ENCODE data around the gene CAMK2D. TPM values are rescaled to one million over a fixed set of nuclear protein-coding genes. Genes with fewer than 3 reads are reported as not detected.

The CAMK2D gene
- total RNA-seq, 1 experiment from 2014 or later, result 15.4 TPM

- intact Hi-C loops (cut with micrococcal nuclease), result no loop called here
- Histone ChIP-seq H3K9ac (ENCODE audit: low read length) (no peak overlapping the region), H3F3A (ENCODE audit: low read length, unreplicated experiment) (no peaks in the 10 kb centered on the region), H3K4me1 (ENCODE audit: insufficient read depth, low read length) (no peaks in the 10 kb centered on the region), H2AFZ (ENCODE audit: low read length) (no peak overlapping the region), H3K9me2 (replicated peaks; ENCODE audit: low read length) (no peaks in the 10 kb centered on the region), H4K20me1 (ENCODE audit: low read length) (no peaks in the 10 kb centered on the region), H3K27ac (ENCODE audit: low read length) (no peak overlapping the region), H3K4me3 (ENCODE audit: low read length) (no peak overlapping the region), H3K27me3 (ENCODE audit: low read length) (no peaks in the 10 kb centered on the region), H3K36me3 (ENCODE audit: low read depth, low read length) (no peaks in the 10 kb centered on the region), H3K9me3 (ENCODE audit: low read length) (no peaks in the 10 kb centered on the region), H3K79me2 (ENCODE audit: low read length) (no peaks in the 10 kb centered on the region), H3K4me2 (ENCODE audit: low read length) (no peak overlapping the region)
- ATAC-seq, result no peak
- TF ChIP-seq EZH2phosphoT487 (IDR thresholded peaks at IDR 0.05; ENCODE audit: borderline replicate concordance, low read length), result no peak
- TF ChIP-seq, protein P1, sequence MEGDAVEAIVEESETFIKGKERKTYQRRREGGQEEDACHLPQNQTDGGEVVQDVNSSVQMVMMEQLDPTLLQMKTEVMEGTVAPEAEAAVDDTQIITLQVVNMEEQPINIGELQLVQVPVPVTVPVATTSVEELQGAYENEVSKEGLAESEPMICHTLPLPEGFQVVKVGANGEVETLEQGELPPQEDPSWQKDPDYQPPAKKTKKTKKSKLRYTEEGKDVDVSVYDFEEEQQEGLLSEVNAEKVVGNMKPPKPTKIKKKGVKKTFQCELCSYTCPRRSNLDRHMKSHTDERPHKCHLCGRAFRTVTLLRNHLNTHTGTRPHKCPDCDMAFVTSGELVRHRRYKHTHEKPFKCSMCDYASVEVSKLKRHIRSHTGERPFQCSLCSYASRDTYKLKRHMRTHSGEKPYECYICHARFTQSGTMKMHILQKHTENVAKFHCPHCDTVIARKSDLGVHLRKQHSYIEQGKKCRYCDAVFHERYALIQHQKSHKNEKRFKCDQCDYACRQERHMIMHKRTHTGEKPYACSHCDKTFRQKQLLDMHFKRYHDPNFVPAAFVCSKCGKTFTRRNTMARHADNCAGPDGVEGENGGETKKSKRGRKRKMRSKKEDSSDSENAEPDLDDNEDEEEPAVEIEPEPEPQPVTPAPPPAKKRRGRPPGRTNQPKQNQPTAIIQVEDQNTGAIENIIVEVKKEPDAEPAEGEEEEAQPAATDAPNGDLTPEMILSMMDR (conservative IDR thresholded peaks at IDR 0.05; ENCODE audit: low read depth, low read length), result no peak
- TF ChIP-seq EZH2 (IDR thresholded peaks at IDR 0.05; ENCODE audit: low read length, unreplicated experiment), result no peak
- BruUV-seq (replicated peaks), result no TSS peak
- ChIA-PET CTCF (no interaction called here), POLR2A (ENCODE audit: unreplicated experiment) (no interaction called here)
- no peak for DNase-seq
These were observed 18.9 kb downstream of the CAMK2D start for GRCh38 chr4:113742643-113743042.

- no peak overlapping the region for H2AFZ ChIP-seq (ENCODE audit: low read length)
- no peak overlapping the region for H3K4me3 ChIP-seq (ENCODE audit: low read length)
- H3K27ac ChIP-seq (ENCODE audit: low read length), result no peak overlapping the region
- no peak overlapping the region for H3K4me2 ChIP-seq (ENCODE audit: low read length)
- no peaks in the 10 kb centered on the region for H3K9me3 ChIP-seq (ENCODE audit: low read length)
- no peak overlapping the region for H3K9ac ChIP-seq (ENCODE audit: low read length)
- ChIA-PET CTCF (no interaction called here), POLR2A (ENCODE audit: unreplicated experiment) (no interaction called here)
- ATAC-seq (no peak), DNase-seq (no peak)
- no peaks in the 10 kb centered on the region for H3K4me1 ChIP-seq (ENCODE audit: insufficient read depth, low read length)
- H3K9me2 ChIP-seq (replicated peaks; ENCODE audit: low read length), result no peaks in the 10 kb centered on the region
- H3K79me2 ChIP-seq (ENCODE audit: low read length), result no peaks in the 10 kb centered on the region
- no peaks in the 10 kb centered on the region for H4K20me1 ChIP-seq (ENCODE audit: low read length)
- H3K27me3 ChIP-seq (ENCODE audit: low read length), result no peaks in the 10 kb centered on the region
- TF ChIP-seq EZH2phosphoT487 (IDR thresholded peaks at IDR 0.05; ENCODE audit: borderline replicate concordance, low read length) (no peak), EZH2 (IDR thresholded peaks at IDR 0.05; ENCODE audit: low read length, unreplicated experiment) (no peak)
- TF ChIP-seq, protein P1 (conservative IDR thresholded peaks at IDR 0.05; ENCODE audit: low read depth, low read length), result no peak
- intact Hi-C loops (cut with micrococcal nuclease), result no loop called here
- no peaks in the 10 kb centered on the region for H3F3A ChIP-seq (ENCODE audit: low read length, unreplicated experiment)
- H3K36me3 ChIP-seq (ENCODE audit: low read depth, low read length), result no peaks in the 10 kb centered on the region
- BruUV-seq (replicated peaks), result no TSS peak
These were observed 19.6 kb downstream of the CAMK2D start for GRCh38 chr4:113741956-113742355.

- H3K9ac ChIP-seq (ENCODE audit: low read length), result no peak overlapping the region
- intact Hi-C loops (cut with micrococcal nuclease), result no loop called here
- no peak overlapping the region for H3K4me3 ChIP-seq (ENCODE audit: low read length)
- ChIA-PET CTCF (no interaction called here), POLR2A (ENCODE audit: unreplicated experiment) (no interaction called here)
- H3K9me2 ChIP-seq (replicated peaks; ENCODE audit: low read length), result no peaks in the 10 kb centered on the region
- no peaks in the 10 kb centered on the region for H3K79me2 ChIP-seq (ENCODE audit: low read length)
- no peaks in the 10 kb centered on the region for H3K4me1 ChIP-seq (ENCODE audit: insufficient read depth, low read length)
- H3K36me3 ChIP-seq (ENCODE audit: low read depth, low read length), result no peaks in the 10 kb centered on the region
- no TSS peak for BruUV-seq (replicated peaks)
- H2AFZ ChIP-seq (ENCODE audit: low read length), result no peak overlapping the region
- ATAC-seq, result no peak
- H3F3A ChIP-seq (ENCODE audit: low read length, unreplicated experiment), result no peaks in the 10 kb centered on the region
- no peak overlapping the region for H3K4me2 ChIP-seq (ENCODE audit: low read length)
- DNase-seq, result no peak
- no peaks in the 10 kb centered on the region for H3K9me3 ChIP-seq (ENCODE audit: low read length)
- TF ChIP-seq EZH2phosphoT487 (IDR thresholded peaks at IDR 0.05; ENCODE audit: borderline replicate concordance, low read length), result no peak
- TF ChIP-seq EZH2 (IDR thresholded peaks at IDR 0.05; ENCODE audit: low read length, unreplicated experiment), result no peak
- TF ChIP-seq, protein P1 (conservative IDR thresholded peaks at IDR 0.05; ENCODE audit: low read depth, low read length), result no peak
- H3K27me3 ChIP-seq (ENCODE audit: low read length), result no peaks in the 10 kb centered on the region
- H3K27ac ChIP-seq (ENCODE audit: low read length), result no peak overlapping the region
- no peaks in the 10 kb centered on the region for H4K20me1 ChIP-seq (ENCODE audit: low read length)
These were observed 20.6 kb downstream of the CAMK2D start for GRCh38 chr4:113740857-113741379.
